Lower lobe of right lung (tissue), 1 donor: ENCODE data around the gene CASKIN2. TPM values are rescaled to one million over a fixed set of nuclear protein-coding genes. Genes with fewer than 3 reads are reported as not detected.

Experiments used
- microRNA-seq: library from miRNA; unstranded; fragments of <30 nt; microRNA quantifications from one replicate; pipeline ENCODE4 v1.2.0, GENCODE V29; 2020; ENCODE audit warnings: borderline number of aligned reads
- total RNA-seq: library from RNA; stranded (reverse); fragmentation: NEBNext Ultra II Directional; extraction: Animal tissue kit (Norgen Biotek cat#: 25700); gene quantifications from one replicate; pipeline ENCODE4 v1.2.1, GENCODE V29; 2021
- donor health status: DM: no; HTN: yes; CAD: no; lungs with severe emphysema.

Gene CASKIN2
- total RNA-seq, 1 donor from 2014 or later, result 68.8 TPM

Small RNA genes within 50 kb of the gene (microRNA-seq; reads per million reads assigned to microRNA genes)
- gene MIR6785, result not detected

Other genes with a start within 250 kb of the CASKIN2 start
- gene MIF4GD, start 244.3 kb downstream of the CASKIN2 start, total RNA-seq, result 32.1 TPM
- 41.5 TPM for gene SLC25A19, start 226.1 kb downstream of the CASKIN2 start, total RNA-seq
- gene GRB2, start 109.9 kb downstream of the CASKIN2 start, total RNA-seq, result 181 TPM
- 89.5 TPM for gene TMEM94, start 58.9 kb downstream of the CASKIN2 start, total RNA-seq
- gene TSEN54, start 991 bp upstream of the CASKIN2 start, total RNA-seq, result 20.4 TPM
- gene LLGL2, start 10.2 kb upstream of the CASKIN2 start, total RNA-seq, result 111 TPM
- 181 TPM for gene MYO15B, start 72.3 kb upstream of the CASKIN2 start, total RNA-seq
- gene SMIM5, start 117.9 kb upstream of the CASKIN2 start, total RNA-seq, result 2.7 TPM
- gene RECQL5, start 151.6 kb upstream of the CASKIN2 start, total RNA-seq, result 39.4 TPM
- 73.0 TPM for gene SAP30BP, start 151.8 kb upstream of the CASKIN2 start, total RNA-seq
- 34.7 TPM for gene ITGB4, start 205.9 kb upstream of the CASKIN2 start, total RNA-seq
- gene GALK1, start 249.7 kb upstream of the CASKIN2 start, total RNA-seq, result 34.0 TPM